ENCODE results near the gene DUS1L.

The DUS1L gene

DNA sequence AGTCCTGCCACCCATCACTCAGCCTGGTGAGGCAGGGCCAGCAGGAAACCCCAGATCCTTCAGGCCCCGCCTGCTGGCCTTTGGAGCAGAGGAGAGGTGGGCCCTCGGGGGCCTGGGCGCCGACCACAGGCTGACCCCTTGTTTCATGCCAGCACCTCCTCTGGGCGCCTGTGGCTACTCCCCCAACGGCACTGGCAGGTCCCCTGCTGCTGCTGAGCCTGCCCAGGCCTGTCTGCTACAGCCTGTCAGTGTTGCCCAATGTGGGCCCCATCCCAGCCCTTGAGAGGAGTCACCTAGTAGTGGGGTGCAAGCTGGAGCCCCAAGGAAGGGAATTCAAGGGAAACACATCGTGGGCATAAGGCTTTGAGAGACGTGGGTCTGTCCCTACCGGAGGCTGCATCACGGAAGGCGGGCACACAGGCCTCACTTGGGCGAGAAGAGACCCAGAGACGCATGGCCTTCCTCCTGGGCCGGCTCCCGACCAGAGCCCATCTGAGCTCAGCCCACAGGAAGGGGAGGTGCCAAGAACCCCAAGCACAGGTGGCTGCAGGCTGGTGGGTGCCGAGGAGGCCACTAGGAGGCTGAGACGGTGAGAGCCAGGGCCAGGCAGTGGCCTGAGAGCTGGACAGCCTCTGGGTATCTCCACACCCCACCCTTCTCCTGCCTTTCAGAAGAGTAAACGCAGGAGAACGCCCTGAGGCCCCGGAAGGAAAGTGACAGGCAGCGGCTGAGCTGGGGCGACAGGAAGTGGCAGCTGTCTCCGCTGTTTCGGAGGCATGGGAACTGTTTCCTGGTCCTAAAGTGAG, 40.5 kb upstream of the DUS1L start:
- no peak overlapping the region for H3K9ac ChIP-seq (ENCODE audit: low read depth, low read length)
- peaks cover 28% of the 10 kb centered on the region; the same call in 1 of the 2 replicates for H3K4me1 ChIP-seq (ENCODE audit: insufficient read depth, low read length)

DNA sequence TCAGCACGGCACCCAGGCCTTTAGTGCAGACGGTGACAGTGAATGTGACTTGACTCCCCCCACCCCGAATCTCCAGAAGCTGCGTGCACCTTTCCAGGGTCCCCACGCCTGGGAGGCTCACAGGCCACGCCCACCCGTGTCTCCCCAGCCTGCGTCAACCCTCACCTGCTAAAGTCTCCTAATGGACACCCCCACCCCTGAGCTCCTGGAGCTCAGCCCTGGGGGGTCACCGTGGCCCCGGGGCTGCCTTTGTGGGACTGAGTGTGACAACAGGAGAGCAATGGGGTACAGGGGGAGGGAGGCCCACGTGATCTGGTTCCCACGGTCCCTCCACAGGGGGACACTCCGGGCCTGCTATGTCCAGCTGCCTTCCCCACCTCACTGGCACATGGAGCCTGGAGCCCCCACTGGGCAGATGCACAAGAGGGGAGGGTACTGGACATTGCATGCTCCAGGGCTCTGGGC, 39.8 kb upstream of the DUS1L start:
- Histone ChIP-seq H3K4me1 (ENCODE audit: insufficient read depth, low read length) (peaks cover 28% of the 10 kb centered on the region; the same call in 1 of the 2 replicates), H3K9ac (ENCODE audit: low read depth, low read length) (no peak overlapping the region), H3K36me3 (ENCODE audit: insufficient read depth, low read length) (no peaks in the 10 kb centered on the region), H3K9me3 (ENCODE audit: control insufficient read depth, insufficient read depth, low read length) (no peaks in the 10 kb centered on the region)

More for the DNA sequence above, 40.5 kb upstream of the DUS1L start:
- Histone ChIP-seq H3K9me3 (ENCODE audit: control insufficient read depth, insufficient read depth, low read length) (no peaks in the 10 kb centered on the region), H3K36me3 (ENCODE audit: insufficient read depth, low read length) (no peaks in the 10 kb centered on the region)

DNA sequence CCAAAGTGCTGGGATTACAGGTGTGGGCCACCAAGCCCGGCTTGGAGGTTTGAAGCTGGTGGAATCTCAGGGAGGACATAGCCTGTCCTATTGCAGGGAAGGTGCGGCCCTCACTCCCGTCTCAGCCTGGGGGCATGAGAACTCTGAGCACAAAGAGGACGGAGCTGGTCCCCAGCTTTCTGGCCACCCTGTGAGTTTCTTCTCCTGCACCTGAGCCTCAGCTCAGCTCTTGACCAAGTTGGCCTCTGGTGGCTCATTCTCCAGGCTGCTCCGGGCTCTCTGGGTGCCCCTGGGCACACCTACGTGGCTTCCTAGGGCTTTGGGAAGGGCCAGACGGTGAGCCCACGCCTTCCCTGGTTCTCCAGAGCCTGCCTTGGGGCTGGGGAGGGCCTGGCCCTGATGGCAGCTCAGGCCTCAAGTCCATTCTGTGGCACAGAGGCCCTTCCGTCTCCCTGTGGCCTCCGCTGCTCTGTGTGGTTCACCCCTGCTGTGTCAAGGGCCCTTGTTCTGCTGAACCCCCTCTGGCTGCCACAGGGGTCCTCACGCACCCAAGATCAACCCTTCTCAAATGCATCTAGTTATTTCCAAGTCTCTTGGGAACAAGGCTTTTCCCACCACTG, 39.3 kb upstream of the DUS1L start:
- Histone ChIP-seq H3K9ac (ENCODE audit: low read depth, low read length) (no peak overlapping the region), H3K4me1 (ENCODE audit: insufficient read depth, low read length) (peaks cover 33% of the 10 kb centered on the region; the same call in 1 of the 2 replicates), H3K9me3 (ENCODE audit: control insufficient read depth, insufficient read depth, low read length) (no peaks in the 10 kb centered on the region), H3K36me3 (ENCODE audit: insufficient read depth, low read length) (no peaks in the 10 kb centered on the region)

DNA sequence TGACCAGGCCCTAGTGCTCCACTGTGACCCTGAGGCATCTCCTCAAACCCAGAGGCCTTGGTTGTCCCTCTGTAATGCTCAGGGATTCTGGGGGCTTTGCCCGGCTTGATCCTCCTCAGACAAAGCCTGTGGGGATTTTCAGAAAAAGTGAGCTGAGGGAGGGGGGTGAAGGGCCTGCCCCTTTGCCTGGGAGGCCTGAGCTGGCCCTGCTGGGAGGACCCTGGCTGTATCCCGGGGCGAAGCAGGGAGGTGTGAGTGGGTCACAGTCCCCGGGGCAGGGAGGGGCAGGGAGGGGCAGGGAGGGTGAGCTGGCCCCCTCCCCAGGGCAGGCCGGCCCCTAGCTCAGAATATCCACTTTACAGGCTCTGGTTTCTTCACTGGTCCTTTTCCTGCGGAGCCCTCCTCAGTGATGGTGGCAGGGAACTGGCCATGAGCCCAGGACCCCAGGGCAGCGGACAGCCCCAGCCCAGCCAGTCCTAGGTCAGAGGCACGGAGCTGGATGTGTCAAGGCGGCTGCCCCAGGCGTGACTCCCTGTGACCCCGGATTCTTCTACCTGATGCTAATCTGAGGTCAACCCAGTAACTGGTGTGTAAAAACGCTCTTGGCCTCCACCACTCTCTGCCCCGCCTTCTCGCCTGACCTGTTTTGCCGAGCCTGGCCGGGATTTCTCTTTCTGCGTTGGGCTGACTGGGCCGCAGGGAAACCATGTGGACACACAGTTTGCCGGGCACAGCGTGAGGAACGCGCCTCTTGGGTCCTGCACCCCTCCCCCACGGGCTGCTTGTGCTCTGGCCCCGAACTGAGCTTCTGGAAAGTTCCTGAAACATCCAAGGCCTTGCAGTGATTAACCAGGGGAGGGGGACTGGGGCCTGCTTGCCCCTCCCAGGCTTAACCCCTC, 38.2 kb upstream of the DUS1L start:
- no peak overlapping the region for H3K9ac ChIP-seq (ENCODE audit: low read depth, low read length)
- peaks cover 33% of the 10 kb centered on the region; the same call in 1 of the 2 replicates for H3K4me1 ChIP-seq (ENCODE audit: insufficient read depth, low read length)
- H3K9me3 ChIP-seq (ENCODE audit: control insufficient read depth, insufficient read depth, low read length): no peaks in the 10 kb centered on the region
- H3K36me3 ChIP-seq (ENCODE audit: insufficient read depth, low read length): no peaks in the 10 kb centered on the region

DNA sequence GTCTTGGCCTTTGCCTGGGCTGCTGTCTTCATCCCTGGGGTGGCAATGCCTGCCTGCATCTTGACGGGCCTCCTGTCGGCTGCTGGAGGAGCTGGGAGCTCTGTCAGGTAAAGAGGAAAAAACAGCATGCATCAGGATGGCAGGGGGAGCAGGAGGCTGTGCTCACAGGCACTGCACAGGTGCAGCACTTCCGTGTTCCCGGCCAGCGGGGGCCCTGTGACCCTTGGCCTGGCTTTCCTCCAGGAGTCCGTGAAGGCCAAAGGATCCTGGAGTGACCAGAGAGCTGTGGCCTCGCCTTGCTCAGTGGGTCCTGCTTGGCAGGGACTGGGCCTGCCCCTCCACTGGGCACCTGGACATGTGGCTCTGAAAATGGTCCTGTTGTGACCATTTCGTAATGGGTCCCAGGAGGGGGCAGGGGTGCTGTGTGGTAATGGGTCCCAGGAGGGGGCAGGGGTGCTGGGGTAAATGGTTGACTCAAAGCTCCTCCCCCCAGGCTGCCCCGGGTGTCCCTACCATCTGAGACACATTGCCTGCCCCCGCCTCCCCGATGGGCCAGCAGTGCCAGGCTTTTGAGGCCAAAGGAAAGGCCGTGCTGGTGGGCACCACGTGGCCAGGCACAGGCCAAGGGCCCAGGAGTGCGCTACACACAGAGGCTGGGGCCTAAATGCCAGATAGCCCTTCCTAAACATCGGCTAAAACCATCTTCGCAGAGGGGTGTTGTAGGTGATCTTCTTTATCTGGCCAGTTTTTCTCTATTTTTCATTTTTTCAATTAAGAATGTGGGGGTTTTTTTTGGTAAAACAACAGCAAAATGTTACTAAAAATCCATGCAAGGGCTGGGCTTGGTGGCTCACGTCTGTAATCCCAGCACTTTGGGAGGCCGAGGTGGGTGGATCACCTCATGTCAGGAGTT, 36.4 kb upstream of the DUS1L start:
- Histone ChIP-seq H3K4me1 (ENCODE audit: insufficient read depth, low read length) (peaks cover 32% of the 10 kb centered on the region; the same call in 1 of the 2 replicates), H3K9me3 (ENCODE audit: control insufficient read depth, insufficient read depth, low read length) (no peaks in the 10 kb centered on the region), H3K36me3 (ENCODE audit: insufficient read depth, low read length) (no peaks in the 10 kb centered on the region), H3K9ac (ENCODE audit: low read depth, low read length) (no peak overlapping the region)

DNA sequence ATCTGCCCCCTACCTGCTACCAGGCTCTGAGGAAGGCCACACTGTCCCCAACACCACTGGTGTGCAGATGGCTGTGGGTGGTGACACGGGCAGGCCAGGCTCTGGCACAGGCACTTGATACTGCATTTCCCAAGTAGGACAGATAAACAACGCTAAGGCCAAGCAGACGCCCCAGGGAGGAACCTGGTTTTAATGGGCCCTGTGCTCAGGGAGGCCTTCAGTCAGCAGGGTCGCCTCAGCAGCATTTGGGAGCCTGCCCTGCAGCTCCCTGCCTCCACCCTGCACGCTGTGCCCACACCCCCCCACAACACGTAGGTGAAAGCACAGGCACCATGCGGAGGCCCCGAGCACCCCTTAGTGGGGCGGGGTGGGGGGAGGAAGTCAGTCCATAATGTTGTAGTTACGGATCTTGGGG, 35.7 kb upstream of the DUS1L start:
- H3K9ac ChIP-seq (ENCODE audit: low read depth, low read length): no peak overlapping the region
- H3K4me1 ChIP-seq (ENCODE audit: insufficient read depth, low read length): peaks cover 29% of the 10 kb centered on the region; the same call in 1 of the 2 replicates
- H3K36me3 ChIP-seq (ENCODE audit: insufficient read depth, low read length): no peaks in the 10 kb centered on the region
- no peaks in the 10 kb centered on the region for H3K9me3 ChIP-seq (ENCODE audit: control insufficient read depth, insufficient read depth, low read length)

DNA sequence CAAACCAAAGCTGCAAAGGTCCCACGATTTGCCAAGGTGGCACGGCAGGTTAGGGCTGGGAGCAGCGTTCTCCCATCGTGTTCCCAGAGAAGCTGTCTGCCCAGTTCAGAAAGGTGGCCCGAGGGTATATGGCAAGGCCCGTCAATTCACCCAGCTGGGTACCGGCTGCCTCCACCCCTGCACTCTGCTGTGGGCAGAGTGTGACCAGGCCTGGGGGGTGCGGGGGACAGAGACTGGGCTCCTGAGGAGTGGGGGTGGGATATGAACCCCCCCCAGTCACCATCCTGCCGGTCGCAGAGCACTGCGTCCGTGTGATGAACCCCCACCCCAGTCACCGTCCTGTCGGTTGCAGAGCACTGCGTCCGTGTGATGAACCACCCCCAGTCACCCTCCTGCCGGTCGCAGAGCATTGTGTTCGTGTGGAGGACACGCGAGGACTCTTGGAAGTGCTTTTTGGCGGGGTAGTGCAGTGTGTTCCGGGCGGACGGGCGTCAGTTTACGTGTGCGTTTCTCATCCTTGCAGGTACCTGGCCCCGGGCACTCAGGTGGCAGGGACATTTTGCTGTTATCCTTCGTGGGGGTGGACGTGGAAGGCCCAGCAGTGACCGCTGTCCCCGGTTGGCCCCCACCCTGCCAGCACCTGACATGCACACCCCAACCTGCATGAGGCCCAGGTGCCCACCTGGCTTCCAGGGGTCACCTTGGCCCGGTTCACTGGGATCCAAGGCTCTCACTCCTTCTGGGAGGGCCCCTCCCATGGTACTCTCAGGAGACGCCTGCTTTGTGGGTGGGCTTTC, 35.1 kb upstream of the DUS1L start:
- Histone ChIP-seq H3K9me3 (ENCODE audit: control insufficient read depth, insufficient read depth, low read length) (no peaks in the 10 kb centered on the region), H3K9ac (ENCODE audit: low read depth, low read length) (no peak overlapping the region), H3K36me3 (ENCODE audit: insufficient read depth, low read length) (0 out of 2 replicates have a peak, but pooled peaks cover 4% of the 10 kb centered on the region), H3K4me1 (ENCODE audit: insufficient read depth, low read length) (peaks cover 23% of the 10 kb centered on the region; the same call in 1 of the 2 replicates)

DNA sequence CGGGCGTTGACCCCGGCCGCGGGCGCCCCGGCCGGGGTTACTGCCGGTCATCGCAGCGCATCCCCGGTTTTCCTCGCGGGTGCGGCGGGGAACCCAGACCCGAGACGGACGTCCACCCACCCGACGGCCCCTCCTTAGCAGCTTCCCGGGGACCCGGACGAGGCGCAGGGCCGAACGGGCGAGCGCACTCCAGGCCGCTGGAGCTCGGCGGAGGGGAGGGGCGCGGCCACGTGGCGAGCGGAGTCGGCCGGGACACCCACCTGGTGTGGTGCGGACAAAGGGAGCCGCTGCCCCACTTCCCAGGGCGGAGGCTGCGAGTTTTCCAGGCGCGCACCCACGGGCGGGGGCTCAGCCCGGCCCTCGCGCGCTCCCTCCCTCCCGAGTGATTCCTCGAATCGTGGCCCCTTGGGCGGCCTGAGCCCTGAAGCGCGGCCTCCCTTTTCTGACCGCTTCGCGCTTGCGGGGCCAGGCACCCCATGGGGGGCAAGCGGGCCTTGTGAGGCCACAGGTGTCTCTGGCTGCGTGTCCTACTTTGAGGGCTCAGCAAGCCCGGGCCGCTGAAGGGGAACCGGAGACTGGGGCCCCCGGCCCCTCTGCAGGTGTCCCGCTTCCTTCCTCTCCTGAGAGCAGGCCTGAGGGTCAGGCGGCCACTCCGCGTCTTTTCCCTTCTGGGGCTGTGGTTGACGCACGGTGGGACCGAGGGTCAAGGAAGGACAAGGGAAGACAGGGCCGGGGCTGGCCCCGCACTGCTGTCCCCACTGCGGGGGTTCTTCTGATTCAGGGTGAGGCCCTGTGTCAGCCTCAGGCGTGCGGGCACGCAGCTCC, 33.5 kb upstream of the DUS1L start:
- Histone ChIP-seq H3K36me3 (ENCODE audit: insufficient read depth, low read length) (peaks cover 4% of the 10 kb centered on the region; the same call in 1 of the 2 replicates), H3K9ac (ENCODE audit: low read depth, low read length) (peak overlapping the region; percentile 76), H3K9me3 (ENCODE audit: control insufficient read depth, insufficient read depth, low read length) (no peaks in the 10 kb centered on the region), H3K4me1 (ENCODE audit: insufficient read depth, low read length) (peaks cover 18% of the 10 kb centered on the region; the same call in 1 of the 2 replicates)

DNA sequence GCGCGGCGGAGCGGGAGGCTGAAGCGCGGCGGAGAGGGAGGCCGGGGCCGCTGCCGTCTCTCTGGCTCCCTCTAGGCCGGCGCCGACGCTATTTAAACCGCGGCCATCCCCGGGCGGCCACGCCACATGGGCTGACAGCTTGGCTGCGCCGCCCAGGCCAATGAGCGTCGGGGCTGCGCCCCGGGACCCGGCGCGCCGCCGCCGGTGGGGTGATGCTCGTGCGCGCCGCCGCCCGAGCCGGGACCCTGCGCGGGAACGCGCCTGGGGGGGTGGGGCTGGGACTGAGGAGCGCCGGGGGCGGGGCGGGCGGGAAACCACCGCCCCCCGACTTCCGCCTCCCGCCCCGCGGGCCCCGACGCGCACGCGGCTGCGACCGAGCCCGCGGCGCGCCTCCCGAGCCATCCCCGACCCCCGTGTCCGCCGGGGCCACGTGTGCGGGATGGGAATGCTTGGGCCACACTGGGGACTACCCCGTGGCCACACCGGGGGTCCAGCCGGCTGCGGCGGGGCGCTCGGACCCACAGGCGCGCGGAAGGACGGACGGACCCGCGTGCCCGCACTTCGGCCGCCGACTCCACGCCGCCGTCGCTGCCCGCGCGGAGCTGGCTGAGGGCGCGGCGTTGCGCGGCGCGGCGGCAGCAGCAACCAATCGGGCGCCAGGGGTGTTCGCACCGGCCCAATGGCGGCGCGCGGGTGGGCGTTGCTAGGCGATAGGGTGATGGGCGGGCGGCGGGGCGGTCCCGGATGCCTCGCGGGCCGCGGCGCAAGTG, 32.8 kb upstream of the DUS1L start, which contains the start of gene FASN:
FASN (minus strand) TSS at position 68 of the 770 bp plus-strand sequence. CDS start 1,791 bp downstream, outside the sequence.
- H3K9ac ChIP-seq (ENCODE audit: low read depth, low read length): peak within 1 kb of the TSS; percentile 89
- peaks cover 4% of the 10 kb centered on the region; the same call in 1 of the 2 replicates for H3K36me3 ChIP-seq (ENCODE audit: insufficient read depth, low read length)
- peaks cover 10% of the 10 kb centered on the region; the same call in 1 of the 2 replicates for H3K4me1 ChIP-seq (ENCODE audit: insufficient read depth, low read length)
- no peaks in the 10 kb centered on the region for H3K9me3 ChIP-seq (ENCODE audit: control insufficient read depth, insufficient read depth, low read length)

DNA sequence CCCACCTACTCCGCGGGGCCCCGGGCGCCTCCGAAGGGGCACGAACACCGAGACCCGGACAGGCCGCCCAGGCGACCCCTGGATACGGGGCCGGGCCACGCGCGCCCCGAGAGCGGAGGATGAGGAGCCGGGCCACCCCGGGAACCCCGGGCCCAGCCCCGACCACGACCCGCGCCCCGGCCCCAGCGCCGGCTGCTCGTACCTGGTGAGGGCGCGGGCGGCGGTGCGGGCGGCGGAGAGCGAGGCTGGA, 32.2 kb upstream of the DUS1L start:
- Histone ChIP-seq H3K36me3 (ENCODE audit: insufficient read depth, low read length) (peaks cover 4% of the 10 kb centered on the region; the same call in 1 of the 2 replicates), H3K4me1 (ENCODE audit: insufficient read depth, low read length) (peaks cover 10% of the 10 kb centered on the region; the same call in 1 of the 2 replicates), H3K9ac (ENCODE audit: low read depth, low read length) (peak overlapping the region; percentile 89)

DNA sequence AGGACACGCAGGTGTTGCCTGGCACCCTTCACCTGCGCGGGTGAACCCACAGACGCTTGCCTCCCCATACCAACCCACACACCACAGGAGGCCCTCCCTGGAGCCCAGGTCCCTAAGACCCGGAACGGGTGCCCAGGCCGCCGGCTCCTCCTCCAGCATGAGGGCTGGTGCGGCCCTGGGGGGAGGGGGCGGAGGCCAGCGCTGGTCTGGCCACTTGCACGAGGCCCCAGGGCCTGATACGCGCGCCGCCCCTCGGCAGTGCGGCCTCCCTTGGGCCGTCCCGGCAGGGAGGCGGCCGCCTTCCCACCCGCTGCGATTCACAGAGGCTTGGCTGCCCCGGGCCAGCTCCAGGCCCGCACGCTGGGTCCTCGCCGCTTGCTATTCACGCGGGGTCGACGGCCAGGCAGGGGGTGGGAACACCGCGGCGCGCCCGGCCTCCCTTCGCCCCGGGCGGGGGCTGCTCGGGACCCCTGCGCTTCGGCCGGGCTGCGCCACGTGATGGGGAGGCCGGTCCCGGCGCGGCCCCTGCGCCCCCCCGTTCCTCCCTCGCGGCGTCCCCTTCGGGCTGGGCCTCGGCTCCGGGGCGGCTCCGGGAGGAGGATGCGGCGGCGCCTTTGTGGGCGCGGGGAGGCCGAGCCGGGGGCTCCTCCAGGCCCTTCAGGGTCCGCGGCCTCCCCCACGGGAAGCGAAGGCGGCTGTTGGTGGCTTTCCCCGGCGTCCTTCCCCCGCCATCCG, 31.7 kb upstream of the DUS1L start:
- no peaks in the 10 kb centered on the region for H3K9me3 ChIP-seq (ENCODE audit: control insufficient read depth, insufficient read depth, low read length)
- H3K9ac ChIP-seq (ENCODE audit: low read depth, low read length): peak overlapping the region; percentile 89
- peaks cover 4% of the 10 kb centered on the region; the same call in 1 of the 2 replicates for H3K36me3 ChIP-seq (ENCODE audit: insufficient read depth, low read length)
- peaks cover 10% of the 10 kb centered on the region; the same call in 1 of the 2 replicates for H3K4me1 ChIP-seq (ENCODE audit: insufficient read depth, low read length)

More for the DNA sequence above, 32.2 kb upstream of the DUS1L start:
- H3K9me3 ChIP-seq (ENCODE audit: control insufficient read depth, insufficient read depth, low read length): no peaks in the 10 kb centered on the region
